Activated CD4-positive, CD25-positive, alpha-beta regulatory T cell treated with anti-CD3 and anti-CD28 coated beads, Interleukin-2, amount 50 U/mL, for 16 hours (primary cell): Measurements from ENCODE around the gene PPP1R1A.

Source experiments
- DNase-seq: peaks from one replicate; pipeline ENCODE4 v3.0.0-alpha.2; 2020; ENCODE audit warnings: low read depth, low spot score

The PPP1R1A gene

GRCh38 chr12:54535474-54535873, 53.0 kb downstream of the PPP1R1A start:
- DNase-seq: no peak

GRCh38 chr12:54529581-54529980, 58.9 kb downstream of the PPP1R1A start:
- no peak for DNase-seq
